Colonic mucosa (tissue), 4 donors: ENCODE measurements around the gene PUS1. TPM values are rescaled to one million over a fixed set of nuclear protein-coding genes. Genes with fewer than 3 reads are reported as not detected.
A peak's percentile ranks its signal among the peaks of the same experiment; 100 is the strongest.

Experiments used
- DNase-seq: peaks from one replicate; pipeline ENCODE4 v3.0.0-alpha.2; 2020
- H3K27ac ChIP-seq: fragments of 200-600 bp; one replicate; pipeline ENCODE4 v1.8.0; 2021
- H3K27me3 ChIP-seq: fragments of 200-600 bp; one replicate; pipeline ENCODE4 v1.8.0; 2021
- H3K36me3 ChIP-seq: fragments of 200-600 bp; one replicate; pipeline ENCODE4 v1.8.0; 2021
- H3K4me1 ChIP-seq: fragments of 200-600 bp; one replicate; pipeline ENCODE4 v1.8.0; 2021; ENCODE audit warnings: mild to moderate bottlenecking
- H3K4me3 ChIP-seq: fragments of 200-600 bp; one replicate; pipeline ENCODE4 v1.8.0; 2021
- H3K9ac ChIP-seq, 2 donors: one replicate each; pipeline ENCODE4 v1.7.0; 2013; ENCODE audit warnings: control low read depth in 2 of 2, low read depth in 2 of 2, low read length in 2 of 2
- H3K9me3 ChIP-seq: fragments of 200-600 bp; one replicate; pipeline ENCODE4 v1.8.0; 2021
- intact Hi-C: fragments of 100-400 bp; cut with DNase I; formaldehyde crosslinking; loops from one replicate; pipeline ENCODE4 v1.14.1; 2022
- total RNA-seq, 2 donors: library from RNA; stranded (reverse); fragmentation: NEBNext Ultra II Directional in 1 of 2; extraction: Animal tissue kit (Norgen Biotek cat#: 25700) in 1 of 2; gene quantifications; one replicate each; pipeline ENCODE4 v1.2.1, GENCODE V29; 2021
- TF ChIP-seq, protein P1 (sequence below): fragments of 200-600 bp; IDR thresholded peaks from one replicate; pipeline ENCODE4 v1.8.0; 2022; ENCODE audit warnings: antibody characterized with exemption, mild to moderate bottlenecking
- donor health status: healthy.
- donor health status: DM: no; HTN: no; CAD: no.
- donor health status: DM: no; HTN: no; CAD: no.

Gene PUS1
- total RNA-seq, 2 donors from 2014 or later = 16.0 to 58.9 TPM

DNA sequence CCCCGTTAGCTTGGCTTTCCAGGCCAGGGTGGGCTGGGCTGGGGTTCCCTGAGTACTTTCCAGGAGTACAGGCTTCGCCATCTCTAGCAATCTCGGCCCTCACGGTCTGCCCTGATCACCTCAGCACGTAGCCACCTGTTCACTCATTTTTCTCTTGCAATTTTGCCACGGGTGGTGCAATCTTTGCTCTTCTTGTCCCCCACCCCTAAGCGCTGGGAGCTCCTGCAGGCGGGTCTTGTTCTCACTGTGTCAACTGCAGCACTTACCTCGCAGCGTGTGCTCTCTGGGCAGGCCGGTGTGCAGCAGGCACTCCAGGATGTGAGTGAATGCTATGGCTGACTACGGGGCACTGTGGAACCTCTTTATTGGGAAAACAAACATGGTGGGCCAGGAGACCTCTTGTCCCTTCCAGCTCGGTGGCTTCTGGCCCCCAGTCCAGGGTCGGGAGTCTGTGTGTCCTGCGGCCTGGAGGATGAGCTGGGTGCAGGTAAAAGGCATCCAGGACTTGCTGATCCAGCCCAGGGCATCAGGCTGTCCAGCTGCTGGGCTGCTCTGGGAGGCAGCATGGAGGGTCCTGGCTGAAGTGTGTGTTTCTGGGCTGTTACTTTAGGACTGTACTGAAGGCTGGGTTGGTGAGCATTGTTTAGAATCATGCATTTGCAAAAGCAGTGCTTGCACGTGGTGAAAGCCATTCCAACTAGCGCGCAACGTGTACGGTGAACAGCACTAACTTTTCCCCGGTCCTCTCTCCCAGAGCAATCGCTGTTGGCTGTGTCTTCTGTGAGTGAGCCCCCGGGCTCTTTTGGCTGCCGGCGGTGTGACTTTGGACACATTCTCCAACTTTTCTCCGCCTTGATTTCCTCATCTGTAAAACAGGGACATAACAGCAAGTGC lies 36.1 kb upstream of the PUS1 start:
- TF ChIP-seq, protein P1, sequence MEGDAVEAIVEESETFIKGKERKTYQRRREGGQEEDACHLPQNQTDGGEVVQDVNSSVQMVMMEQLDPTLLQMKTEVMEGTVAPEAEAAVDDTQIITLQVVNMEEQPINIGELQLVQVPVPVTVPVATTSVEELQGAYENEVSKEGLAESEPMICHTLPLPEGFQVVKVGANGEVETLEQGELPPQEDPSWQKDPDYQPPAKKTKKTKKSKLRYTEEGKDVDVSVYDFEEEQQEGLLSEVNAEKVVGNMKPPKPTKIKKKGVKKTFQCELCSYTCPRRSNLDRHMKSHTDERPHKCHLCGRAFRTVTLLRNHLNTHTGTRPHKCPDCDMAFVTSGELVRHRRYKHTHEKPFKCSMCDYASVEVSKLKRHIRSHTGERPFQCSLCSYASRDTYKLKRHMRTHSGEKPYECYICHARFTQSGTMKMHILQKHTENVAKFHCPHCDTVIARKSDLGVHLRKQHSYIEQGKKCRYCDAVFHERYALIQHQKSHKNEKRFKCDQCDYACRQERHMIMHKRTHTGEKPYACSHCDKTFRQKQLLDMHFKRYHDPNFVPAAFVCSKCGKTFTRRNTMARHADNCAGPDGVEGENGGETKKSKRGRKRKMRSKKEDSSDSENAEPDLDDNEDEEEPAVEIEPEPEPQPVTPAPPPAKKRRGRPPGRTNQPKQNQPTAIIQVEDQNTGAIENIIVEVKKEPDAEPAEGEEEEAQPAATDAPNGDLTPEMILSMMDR = no peak
- peaks cover 5% of the 10 kb centered on the region for H3K4me1 ChIP-seq
- no peak overlapping the region for H3K4me3 ChIP-seq
- no peaks in the 10 kb centered on the region for H3K27me3 ChIP-seq
- intact Hi-C loops = loop anchor here (10.0 kb wide), 1 partner anchor 52 kb away; the partner anchor contains the start of gene EP400
- no peak overlapping the region for H3K9ac ChIP-seq
- DNase-seq = no peak
- H3K27ac ChIP-seq = no peak overlapping the region
- H3K36me3 ChIP-seq = no peaks in the 10 kb centered on the region
- H3K9me3 ChIP-seq = no peaks in the 10 kb centered on the region

DNA sequence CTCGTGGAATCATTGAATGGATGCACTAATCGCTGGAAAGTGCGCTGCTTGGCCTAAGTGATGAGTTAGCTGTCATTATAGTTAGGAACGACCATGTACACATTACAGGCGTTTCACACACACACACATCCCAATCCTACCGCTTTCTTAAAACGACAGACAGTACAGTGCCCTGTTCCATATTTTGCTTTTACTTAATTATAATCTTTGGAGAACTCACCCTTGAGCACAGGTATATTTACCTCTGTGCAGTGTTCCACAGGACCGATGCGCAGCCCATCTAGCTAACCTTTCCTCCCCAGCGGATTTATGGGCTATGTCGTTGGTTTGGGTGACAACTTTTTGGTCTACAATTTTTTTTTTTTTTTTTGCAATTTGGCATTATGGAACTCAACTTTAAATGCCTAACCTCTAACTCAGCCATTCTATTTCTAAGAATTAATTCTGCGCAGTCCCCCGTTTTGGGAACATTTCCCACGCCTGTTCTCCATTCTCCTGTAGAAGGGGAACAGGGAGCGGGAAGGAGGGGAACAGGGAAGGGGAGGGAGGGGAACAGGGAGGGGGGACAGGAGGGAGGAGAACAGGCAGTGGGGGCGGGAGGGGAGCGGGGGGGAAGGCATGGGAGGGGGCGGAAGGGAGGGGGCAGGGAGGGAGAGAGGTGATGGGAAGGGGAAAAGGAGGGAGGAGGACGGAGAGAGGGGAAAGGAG lies 35.3 kb upstream of the PUS1 start:
- Histone ChIP-seq H3K9ac (no peak overlapping the region), H3K4me1 (peaks cover 5% of the 10 kb centered on the region), H3K27ac (no peak overlapping the region), H3K4me3 (peak overlapping the region; percentile 59), H3K36me3 (no peaks in the 10 kb centered on the region), H3K27me3 (no peaks in the 10 kb centered on the region), H3K9me3 (no peaks in the 10 kb centered on the region)
- no peak for DNase-seq
- TF ChIP-seq, protein P1 = no peak
- intact Hi-C loops = loop anchor here (10.0 kb wide), 1 partner anchor 51 kb away; the partner anchor contains the start of gene EP400

DNA sequence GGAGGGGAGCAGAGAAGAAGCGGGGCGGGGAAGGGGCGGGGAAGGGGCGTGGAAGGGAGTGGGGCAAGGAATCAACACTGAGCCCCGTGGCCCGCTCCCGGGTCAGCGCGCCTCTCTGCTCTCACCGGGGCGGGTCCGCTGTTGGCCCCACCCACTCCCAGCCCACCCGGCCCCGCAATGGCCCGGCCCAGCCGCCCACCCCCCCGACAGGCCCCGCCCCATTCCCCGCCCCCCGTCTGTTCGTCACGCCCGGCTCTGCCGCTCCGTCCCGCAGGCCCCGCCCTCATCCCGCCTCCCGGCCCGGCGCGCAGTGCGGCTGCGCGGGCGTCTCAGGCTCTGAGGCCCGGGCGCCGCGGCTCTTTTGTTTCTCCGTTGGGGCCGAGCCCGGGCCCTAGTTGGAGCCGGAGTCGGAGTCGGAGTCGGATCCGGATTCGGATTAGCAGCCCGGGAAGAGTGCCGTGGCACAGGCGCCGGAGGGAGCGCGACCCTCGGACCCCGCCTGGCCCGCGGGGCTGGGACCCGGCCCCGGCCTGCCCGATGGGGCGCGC lies 34.7 kb upstream of the PUS1 start, which contains the start of gene ULK1:
ULK1 (plus strand) TSS at position 310 of the 548 bp plus-strand sequence. CDS start 380 bp downstream, outside the sequence.
- Histone ChIP-seq H3K4me3 (peak within 1 kb of the TSS; percentile 59), H3K4me1 (peaks cover 5% of the 10 kb centered on the region), H3K27ac (peak within 1 kb of the TSS; percentile 92), H3K27me3 (no peaks in the 10 kb centered on the region), H3K9ac (peak within 1 kb of the TSS; percentile 77 to 92), H3K36me3 (no peaks in the 10 kb centered on the region), H3K9me3 (no peaks in the 10 kb centered on the region)
- peak; percentile 92 for DNase-seq
- TF ChIP-seq, protein P1 = no peak
- intact Hi-C loops = loop anchor here (10.0 kb wide), 1 partner anchor 50 kb away; the partner anchor contains the start of gene EP400

DNA sequence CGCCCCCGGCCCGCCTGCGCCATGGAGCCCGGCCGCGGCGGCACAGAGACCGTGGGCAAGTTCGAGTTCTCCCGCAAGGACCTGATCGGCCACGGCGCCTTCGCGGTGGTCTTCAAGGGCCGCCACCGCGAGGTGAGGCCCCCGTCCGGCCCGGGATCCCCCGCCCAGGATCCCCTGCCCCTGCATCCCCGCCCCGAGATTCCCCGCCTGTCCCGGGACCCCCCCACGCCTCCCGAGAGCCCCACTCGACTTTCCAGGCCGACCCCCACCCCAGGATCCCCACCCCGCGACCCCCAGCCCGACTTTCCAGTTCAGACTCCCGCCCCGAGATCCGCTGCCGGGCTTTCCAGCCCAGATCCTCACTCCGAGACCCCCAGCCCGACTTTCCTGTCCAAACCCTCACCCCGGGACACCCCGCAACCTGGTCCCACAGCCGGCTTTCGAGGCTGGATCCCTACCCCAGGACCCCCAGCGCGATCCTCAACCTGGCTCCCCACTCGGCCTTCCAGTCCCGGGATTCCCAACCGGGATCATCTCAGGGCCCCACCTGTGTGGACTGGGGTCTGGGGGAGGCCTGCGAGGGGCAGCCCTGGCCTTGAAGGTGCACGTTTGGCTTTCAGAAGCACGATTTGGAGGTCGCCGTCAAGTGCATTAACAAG lies 34.0 kb upstream of the PUS1 start:
- Histone ChIP-seq H3K4me1 (peaks cover 5% of the 10 kb centered on the region), H3K36me3 (no peaks in the 10 kb centered on the region), H3K4me3 (peak overlapping the region; percentile 59), H3K27ac (peak overlapping the region; percentile 92), H3K9ac (peak overlapping the region; percentile 77 to 92), H3K9me3 (no peaks in the 10 kb centered on the region), H3K27me3 (no peaks in the 10 kb centered on the region)
- intact Hi-C loops = loop anchor here (10.0 kb wide), 1 partner anchor 50 kb away; the partner anchor contains the start of gene EP400
- TF ChIP-seq, protein P1 = no peak
- peak; percentile 44 for DNase-seq
